Fibroblast of skin of left biceps (primary cell): ENCODE results near the gene ZBP1.

Experiments used
- DNase-seq, 2 experiments: peaks; one replicate each; pipeline ENCODE4 v3.0.0-alpha.2; 2013; ENCODE audit warnings: low read depth in 2 of 2

ZBP1 gene

DNA sequence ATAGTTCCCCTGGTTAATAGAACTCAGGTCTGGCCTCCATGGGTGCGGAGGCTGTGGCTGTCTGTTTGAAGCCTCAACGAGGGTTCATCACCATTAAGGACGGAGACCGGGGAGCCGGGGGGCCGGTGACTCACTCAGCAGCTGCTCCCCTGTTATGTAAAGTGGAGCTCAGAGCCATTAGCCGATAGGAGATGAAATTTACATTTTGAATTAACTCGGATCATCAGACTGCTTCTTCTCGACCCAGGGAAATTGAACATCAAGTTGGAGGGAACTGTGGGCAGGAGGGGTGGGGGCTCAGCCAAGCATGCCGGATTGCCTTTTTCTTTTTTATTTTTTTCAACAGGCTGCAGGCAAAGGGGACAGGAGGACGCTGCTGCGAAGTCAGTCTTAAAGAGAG, 47.0 kb downstream of the ZBP1 start:
- no peak for DNase-seq

DNA sequence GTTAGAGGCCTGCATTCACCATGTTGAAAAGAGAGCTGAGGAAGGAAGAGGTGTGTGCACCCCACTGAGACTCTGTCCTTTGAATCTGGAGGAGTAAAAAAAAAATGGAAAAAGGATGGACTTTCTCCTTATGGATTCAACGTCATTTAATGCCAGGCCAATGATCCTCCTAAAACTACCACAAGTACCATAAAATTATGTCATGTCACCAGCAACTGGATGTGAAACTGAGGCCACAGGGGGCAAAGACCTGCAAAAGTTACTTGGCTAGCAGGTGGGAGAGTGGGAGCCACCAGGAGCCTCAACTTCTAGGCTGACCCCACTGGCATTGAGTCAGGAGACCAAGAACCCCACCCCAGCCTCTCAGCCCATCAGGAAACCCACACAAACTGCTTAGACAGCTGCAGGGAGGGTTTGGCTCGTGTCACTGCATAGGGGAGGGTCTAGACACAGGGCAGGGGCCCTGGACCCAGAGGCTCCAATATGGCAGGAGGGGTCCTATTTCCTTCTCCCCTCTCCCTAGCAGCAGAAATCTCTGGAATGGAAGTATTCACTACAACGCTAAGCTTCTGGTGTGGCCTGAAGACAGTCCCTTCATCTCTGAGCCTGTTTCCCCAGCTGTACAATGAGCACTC, 48.3 kb downstream of the ZBP1 start:
- no peak for DNase-seq

DNA sequence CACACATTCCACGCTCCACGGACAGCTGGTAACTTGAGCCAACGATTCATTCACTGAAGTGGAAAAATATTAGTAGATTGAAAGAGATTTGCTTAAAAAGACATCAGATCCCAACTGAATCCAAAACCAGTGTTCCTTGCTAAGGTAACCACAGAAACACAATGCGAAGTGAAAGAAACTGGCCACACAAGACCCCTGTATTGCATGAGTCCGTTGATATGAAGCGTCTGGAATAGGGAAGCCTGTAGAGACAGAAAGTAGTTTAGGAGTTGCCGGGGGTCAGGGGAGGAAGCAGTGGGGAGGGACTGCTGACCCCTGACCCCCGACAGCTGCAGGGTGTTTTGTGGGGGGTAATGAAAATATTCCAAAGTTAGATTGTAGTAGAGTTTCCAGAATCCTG, 49.3 kb downstream of the ZBP1 start:
- DNase-seq: no peak

DNA sequence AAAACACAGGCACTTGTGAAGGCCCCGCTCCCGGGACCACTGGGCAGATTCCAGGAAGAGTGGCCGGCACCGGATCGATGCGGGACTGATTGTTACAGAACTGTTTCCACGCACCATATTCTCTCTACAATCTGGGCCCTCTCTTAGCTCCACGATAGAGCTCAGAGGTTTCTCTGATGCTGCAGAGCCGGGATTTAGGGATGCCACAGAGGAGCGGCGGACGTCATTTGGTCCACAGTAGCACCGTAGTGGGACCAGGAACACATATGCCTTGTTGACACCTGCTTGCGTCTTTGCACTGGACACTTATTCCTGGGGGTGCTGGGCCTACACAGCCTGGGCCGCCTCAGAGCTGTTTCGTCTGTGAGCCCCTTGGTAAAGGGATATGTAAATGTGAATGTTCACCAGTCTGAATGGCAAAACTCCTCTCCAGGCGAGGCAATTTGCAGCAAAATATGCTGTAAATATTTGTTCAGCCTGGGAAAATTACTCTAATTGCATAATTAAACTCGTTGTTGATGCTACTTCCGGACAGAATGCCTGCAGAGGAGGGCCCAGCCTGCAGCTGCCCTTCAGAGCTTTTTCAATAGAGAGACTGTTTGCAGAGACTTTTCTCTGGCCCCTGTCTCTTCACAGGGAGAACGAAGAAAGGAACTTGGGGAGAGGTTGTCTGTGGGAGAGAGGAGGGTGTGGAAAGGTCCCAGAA, 49.9 kb downstream of the ZBP1 start:
- DNase-seq: no peak

DNA sequence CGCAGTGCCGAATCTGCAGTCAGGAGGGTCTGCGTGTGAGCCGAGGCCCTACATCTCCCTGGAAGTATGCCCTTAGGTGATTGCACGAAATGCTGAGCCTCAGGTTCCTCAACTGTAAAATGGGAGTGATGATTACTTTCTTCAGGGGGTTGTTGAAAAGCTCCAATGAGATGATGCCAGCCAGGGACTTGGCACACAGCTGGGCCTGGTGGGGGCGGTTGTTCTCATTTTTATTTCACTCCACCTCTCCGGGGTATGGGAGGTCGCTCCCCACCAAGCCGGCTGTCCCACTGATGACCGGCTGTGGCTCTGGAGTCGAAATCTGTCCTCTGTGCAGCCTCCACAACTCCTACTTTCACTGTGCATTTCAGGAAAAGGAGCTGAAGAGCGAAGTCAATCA, 51.3 kb downstream of the ZBP1 start:
- no peak for DNase-seq

DNA sequence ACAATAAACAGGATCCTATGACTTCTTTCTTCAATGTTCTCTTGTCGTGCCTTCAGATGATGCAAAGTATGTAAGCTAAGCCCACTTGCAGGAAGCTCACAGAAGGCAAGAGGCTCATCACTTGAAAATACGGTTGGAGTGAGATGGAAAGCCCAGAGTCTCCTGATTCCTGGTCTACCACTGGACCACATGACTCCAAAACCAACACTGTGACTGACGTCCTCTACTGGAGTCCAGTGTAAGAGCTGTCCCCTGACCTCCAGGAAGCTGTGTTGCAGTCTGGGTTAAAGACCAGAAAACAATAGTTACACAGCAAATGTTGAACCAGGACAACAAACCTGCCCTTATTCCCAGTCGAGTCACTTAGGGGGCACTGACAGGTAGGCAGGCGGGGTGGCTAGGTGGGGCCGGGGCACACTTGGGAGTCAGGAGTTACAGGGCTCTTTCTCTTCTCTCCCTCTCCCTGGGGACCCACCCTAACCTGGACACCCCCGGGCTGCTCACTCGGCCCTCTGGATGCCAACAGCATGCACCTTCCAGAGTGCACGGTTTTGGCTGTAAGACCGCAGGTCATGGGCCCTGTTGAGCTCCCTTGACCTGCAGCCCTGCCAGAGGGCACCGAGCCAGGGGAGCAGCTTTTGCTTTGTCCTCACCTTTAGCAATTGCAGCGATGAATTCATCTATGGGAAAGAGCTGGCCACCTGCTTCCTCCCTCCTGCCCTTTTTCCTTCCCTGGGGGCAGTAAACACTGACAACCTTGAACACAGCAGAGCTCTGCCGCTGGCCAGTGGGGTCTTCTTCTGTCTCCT, 51.9 kb downstream of the ZBP1 start:
- no peak for DNase-seq

DNA sequence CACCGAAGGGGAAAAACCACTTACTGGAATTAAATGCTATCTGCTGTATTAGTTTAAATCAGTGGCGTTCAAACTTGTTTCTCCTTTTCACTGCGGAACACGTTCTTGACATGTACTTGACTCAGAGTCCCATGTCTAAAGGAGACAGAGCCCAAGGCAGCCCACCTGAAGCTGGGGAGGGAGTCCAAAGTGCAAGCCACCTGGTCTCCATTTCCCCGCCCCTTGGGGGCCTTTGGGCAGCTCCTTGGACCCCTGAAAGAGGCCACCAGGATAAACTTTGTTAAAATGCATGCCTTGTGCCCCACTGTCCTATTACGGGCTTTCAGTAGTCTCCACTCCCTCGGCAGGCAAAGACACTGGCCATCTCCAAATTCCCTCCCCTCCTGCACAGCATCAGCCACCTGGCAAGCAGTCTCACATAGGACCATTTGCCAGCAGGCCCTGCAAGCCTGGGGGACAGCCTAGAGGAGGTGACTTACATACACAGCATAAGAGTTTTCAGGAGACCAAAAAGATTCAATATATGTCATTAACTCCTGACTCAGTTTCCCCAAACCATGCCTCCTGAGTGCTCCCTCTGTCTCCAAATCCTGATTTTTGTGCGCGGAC, 52.7 kb downstream of the ZBP1 start:
- no peak for DNase-seq

DNA sequence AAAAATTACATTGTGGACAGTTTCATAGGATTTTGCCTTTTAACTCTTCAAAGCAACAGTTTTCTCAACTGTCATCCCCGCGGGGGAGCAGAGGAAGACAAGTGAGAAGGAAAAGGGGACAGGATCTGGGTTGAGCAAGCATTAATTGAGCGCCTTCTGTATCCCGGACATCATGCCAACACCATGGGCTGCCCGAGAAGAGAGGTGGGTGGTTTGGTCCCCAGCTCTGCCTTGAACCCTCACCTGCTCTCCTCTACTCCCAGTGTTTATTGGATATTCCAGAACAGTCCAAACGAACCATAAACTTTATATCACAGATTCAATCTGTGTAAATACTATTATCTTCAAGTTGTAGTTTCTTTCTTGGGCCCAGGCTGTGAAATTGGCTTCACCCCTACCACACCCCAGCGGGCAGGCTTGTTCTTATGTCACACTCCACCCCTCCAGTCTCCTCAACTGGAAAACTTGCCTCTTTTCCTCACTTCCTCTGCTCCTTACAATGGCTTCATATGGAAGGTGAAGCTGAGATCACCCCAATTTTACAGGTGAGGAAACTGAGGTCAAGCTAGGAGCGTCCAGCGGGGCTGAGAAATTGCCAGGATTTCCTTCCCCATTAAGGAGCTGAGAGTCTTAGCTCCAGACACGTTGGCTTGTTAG, 53.3 kb downstream of the ZBP1 start:
- DNase-seq: no peak

DNA sequence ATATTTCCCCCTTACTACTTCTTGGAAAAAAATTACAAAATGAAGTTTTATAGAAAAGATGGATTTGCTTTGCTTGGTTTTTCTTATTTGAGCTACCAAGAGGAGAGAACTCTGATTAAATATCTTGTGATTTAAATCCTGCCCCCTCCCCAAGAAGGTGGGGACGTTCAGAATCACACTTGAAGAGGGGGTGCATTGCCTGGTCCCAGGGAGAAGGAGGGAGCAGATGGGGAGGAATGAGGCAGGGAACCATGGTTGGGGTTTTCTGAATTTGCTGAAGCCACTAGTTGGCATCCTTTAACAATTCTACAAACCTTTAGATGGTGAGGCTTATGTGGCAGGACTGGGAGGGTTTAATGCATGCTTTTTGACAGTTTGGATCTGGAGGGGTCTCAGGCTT, 53.8 kb downstream of the ZBP1 start:
- DNase-seq: no peak

DNA sequence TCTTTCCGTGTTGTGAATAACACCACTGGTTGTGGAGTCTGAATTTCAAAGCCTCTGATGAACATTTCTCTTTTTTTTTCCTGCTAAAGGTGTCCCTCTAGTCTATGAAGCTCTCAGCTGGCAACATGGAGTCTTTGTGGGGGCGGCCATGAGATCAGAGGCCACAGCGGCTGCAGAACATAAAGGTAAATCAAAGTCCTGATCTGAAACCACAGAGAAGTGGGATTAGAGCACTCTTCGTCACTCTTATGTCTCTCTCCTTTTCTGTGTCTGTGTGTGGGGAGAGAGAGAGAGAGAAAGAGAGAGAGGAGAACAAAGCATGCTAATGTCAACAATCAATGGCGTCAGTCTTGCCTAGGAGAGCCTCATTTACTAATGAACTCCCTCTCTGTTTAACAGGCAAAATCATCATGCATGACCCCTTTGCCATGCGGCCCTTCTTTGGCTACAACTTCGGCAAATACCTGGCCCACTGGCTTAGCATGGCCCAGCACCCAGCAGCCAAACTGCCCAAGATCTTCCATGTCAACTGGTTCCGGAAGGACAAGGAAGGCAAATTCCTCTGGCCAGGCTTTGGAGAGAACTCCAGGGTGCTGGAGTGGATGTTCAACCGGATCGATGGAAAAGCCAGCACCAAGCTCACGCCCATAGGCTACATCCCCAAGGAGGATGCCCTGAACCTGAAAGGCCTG, 55.1 kb downstream of the ZBP1 start:
- no peak for DNase-seq

DNA sequence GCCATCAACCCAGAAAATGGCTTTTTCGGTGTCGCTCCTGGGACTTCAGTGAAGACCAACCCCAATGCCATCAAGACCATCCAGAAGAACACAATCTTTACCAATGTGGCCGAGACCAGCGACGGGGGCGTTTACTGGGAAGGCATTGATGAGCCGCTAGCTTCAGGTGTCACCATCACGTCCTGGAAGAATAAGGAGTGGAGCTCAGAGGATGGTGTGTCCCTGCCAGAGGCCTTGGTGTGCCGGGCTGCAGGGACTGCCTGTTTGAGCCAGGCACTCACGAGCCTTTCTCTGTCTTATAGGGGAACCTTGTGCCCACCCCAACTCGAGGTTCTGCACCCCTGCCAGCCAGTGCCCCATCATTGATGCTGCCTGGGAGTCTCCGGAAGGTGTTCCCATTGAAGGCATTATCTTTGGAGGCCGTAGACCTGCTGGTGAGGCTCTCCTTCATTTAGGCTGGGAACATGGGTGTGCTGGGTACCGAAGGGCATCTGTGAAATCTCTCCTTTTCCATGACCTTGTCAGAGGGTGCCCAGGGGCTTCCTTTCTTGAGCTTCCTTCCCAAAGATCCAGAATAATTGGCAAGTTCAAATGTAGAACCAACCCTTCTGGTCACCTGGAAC, 55.9 kb downstream of the ZBP1 start:
- no peak for DNase-seq

DNA sequence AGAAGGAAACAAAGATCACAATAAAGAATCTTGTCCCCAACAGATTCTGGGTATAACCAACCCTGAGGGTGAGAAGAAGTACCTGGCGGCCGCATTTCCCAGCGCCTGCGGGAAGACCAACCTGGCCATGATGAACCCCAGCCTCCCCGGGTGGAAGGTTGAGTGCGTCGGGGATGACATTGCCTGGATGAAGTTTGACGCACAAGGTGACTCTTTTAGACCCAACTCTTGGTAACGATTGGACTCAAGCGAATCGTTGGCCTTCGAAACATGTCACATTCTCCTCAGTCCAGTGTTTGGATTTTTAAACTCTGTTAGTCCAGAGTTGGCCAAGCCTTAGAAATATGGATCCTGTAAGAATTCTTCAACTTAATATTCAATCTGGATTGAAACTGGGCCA, 56.7 kb downstream of the ZBP1 start:
- DNase-seq: no peak

DNA sequence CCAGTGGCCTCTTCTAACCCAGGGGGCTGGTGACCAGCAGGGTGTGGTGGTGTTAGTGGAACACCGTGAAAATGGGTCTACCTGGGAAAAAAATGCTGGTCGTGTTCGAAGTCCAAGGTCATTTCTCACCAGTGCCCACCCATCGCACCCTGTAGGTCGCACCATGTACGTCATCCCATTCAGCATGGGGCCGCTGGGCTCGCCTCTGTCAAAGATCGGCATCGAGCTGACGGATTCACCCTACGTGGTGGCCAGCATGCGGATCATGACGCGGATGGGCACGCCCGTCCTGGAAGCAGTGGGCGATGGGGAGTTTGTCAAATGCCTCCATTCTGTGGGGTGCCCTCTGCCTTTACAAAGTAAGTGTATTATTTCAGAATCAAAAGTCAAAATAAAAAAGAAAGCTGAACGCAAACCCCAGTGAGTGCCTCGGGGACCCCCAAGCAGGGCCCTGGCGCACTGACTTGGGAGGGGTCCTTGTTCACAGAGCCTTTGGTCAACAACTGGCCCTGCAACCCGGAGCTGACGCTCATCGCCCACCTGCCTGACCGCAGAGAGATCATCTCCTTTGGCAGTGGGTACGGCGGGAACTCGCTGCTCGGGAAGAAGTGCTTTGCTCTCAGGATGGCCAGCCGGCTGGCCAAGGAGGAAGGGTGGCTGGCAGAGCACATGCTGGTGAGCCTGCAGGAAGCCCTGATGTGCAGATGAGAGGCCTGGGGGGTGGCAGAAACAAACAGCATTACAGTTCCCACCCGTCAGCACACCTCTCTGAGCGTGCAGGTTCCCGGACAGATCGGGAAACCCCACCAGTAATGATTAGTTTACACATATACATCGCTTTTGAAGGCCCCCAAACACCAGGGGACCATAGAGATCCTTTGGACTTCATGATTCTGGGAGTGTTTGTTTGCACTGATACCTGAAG, 57.4 kb downstream of the ZBP1 start:
- DNase-seq: no peak

DNA sequence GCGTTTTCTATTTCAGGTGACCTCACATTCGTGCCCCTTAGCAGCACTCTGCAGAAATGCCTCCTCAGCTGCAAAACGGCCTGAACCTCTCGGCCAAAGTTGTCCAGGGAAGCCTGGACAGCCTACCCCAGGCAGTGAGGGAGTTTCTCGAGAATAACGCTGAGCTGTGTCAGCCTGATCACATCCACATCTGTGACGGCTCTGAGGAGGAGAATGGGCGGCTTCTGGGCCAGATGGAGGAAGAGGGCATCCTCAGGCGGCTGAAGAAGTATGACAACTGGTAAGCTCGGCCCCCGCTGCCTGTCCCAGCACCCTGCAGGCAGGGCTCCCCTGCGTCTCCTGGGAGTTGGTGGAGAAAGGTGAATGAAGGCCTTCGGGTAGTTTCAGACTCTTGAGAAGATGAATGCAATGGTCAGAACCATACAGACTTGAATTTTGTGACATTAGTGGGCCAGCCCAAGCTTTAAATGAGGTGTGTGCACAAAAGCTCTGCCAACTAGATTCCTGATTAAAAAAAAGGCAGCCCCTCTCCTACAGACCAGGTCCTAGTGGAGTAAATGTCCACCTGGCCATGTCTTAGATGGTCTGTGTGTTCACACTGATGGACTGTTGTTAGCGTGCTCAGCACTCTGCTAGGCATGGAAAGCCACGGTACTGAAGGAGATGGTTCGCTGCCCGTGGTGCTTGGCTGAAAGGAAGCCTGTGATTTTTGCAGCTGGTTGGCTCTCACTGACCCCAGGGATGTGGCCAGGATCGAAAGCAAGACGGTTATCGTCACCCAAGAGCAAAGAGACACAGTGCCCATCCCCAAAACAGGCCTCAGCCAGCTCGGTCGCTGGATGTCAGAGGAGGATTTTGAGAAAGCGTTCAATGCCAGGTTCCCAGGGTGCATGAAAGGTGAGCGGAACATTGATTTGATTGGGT, 58.6 kb downstream of the ZBP1 start:
- no peak for DNase-seq

DNA sequence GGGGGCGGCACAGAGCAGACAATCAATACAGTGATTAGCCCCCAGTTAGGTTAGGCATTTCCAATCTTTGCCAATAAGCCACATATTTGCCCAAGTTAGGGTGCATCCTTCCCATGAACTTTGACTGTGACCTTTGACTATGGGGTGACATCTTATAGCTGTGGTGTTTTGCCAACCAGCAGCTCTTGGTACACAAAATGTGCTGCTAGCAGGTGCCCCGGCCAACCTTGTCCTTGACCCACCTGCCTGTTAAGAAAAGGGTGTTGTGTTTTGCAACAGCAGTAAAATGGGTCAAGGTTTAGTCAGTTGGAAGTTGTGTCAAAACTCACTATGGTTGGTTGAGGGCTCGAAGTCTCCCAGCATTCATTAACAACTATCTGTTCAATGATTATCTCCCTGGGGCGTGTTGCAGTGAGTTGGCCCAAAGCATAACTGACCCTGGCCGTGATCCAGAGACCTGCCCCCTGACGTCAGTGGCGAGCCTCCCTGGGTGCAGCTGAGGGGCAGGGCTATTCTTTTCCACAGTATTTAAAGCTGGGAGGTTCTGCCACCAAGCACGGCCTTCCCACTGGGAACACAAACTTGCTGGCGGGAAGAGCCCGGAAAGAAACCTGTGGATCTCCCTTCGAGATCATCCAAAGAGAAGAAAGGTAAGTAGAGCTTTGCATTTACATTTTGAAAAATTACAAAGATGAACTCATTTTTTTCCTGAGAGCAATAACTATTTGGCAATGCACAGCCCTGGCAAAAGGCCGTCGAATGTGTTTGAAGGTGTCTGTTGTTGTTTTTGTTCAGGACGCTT, 59.5 kb downstream of the ZBP1 start, which contains the start of gene PCK1:
Gene PCK1 (plus strand): TSS at position 557 of the 802 bp plus-strand sequence. CDS start 302 bp downstream, outside the sequence.
- no peak for DNase-seq

DNA sequence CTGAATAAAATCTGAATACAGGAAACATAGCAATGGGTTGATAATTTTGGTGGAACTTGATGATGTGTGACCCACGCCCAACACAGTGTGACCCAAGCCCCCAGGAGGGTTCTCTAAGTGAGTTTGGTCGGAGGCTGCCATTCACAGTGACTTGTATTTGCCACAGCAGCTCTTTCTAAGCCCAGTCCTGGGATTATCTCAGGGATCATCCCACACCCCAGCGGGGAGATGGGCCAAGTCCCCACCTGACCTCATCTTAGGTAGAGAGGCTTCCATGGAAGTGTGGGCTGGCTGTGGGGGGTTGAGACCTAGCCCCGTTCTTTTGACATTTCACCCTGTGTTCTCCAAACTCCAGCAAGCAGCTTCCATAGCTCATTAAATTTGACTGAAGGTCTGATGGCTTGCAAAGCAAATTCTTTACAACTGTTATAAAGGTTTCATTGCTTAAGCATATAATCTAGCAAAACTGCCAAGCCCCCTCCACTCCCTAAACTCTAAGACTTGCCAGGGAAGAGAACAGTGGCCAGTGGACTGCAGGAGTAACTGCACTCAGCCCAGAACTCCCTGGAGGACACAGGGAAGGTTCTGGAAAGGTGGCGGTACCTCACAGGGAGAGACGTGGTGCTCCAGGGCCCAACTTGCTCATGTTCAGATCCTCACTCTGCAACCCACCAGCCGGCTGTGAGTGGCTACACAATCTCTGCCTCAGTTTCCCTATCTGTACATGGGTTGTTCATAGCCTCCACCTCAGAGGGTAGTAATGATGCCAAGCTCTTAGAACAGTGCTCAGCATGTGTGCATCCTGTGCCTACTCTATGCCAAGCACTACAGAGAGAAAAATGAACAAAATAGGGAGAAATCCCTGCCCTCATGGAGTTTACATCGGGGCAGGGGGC, 60.3 kb downstream of the ZBP1 start:
- no peak for DNase-seq

DNA sequence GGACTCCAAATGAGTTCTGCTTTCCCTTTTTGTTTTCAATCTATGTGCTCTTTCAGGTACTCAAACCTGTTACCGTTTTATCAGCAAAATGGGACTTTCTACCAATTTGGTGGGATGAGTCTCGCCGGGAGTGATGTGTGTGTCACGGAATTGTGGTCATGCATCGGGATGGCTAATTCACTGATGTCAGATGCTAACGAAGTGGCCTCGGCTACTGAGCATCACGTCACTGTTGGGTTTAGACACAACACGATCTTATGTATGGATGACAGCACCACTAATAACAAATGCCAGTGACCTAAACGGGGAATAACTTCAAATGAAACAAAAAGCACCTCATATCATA, 61.0 kb downstream of the ZBP1 start:
- no peak for DNase-seq
